OCI-LY3 (cell line): Measurements from ENCODE around the gene PAEP.

Source experiments
- H2AFZ ChIP-seq: fragments of 200-600, 300-600 bp; shearing (Covaris generic); 2 replicates; pipeline ENCODE4 v1.6.0; 2014; ENCODE audit warnings: antibody characterized with exemption, low read depth, low read length
- H3K27ac ChIP-seq: fragments of 200-600, 300-600 bp; sonication (generic); 2 replicates; pipeline ENCODE4 v1.5.1; 2014; ENCODE audit warnings: mild to moderate bottlenecking, low read length, moderate library complexity, mixed read lengths
- H3K27me3 ChIP-seq: fragments of 200-600, 300-600 bp; sonication (generic); 2 replicates; pipeline ENCODE4 v1.6.1; 2014; ENCODE audit warnings: low read depth, low read length, mixed read lengths
- H3K36me3 ChIP-seq: fragments of 200-600, 300-600 bp; sonication (generic); replicated peaks from 2 replicates; pipeline ENCODE3; 2014; ENCODE audit warnings: low read depth, low read length, mixed read lengths
- H3K4me1 ChIP-seq: fragments of 300-600, 200-600 bp; sonication (generic); 2 replicates; pipeline ENCODE4 v1.6.1; 2014; ENCODE audit warnings: low read length, mixed read lengths
- H3K4me2 ChIP-seq: fragments of 200-600, 300-600 bp; sonication (generic); 2 replicates; pipeline ENCODE4 v1.6.1; 2014; ENCODE audit warnings: low read length, mixed read lengths
- H3K4me3 ChIP-seq: fragments of 300-600, 200-600 bp; sonication (generic); 2 replicates; pipeline ENCODE4 v1.5.1; 2014; ENCODE audit warnings: antibody characterized with exemption, mild to moderate bottlenecking, low read length, moderate library complexity
- H3K79me2 ChIP-seq: fragments of 300-600, 200-600 bp; shearing (Covaris generic); 2 replicates; pipeline ENCODE4 v1.6.1; 2014; ENCODE audit warnings: mild to moderate bottlenecking, low read length, mixed read lengths
- H3K9ac ChIP-seq: fragments of 300-600, 200-600 bp; shearing (Covaris generic); 2 replicates; pipeline ENCODE4 v1.6.0; 2014; ENCODE audit warnings: mild to moderate bottlenecking, low read length, moderate library complexity
- H3K9me3 ChIP-seq: fragments of 200-600, 300-600 bp; shearing (Covaris generic); 2 replicates; pipeline ENCODE4 v1.6.1; 2014; ENCODE audit warnings: low read length, mixed read lengths; ENCODE audit not compliant: insufficient read depth
- H4K20me1 ChIP-seq: fragments of 200-600, 300-600 bp; sonication (generic); 2 replicates; pipeline ENCODE4 v1.6.1; 2016; ENCODE audit warnings: low read length, mixed read lengths; ENCODE audit not compliant: insufficient read depth
- CTCF ChIP-seq: fragments of 200-600, 300-600 bp; sonication (generic); IDR thresholded peaks from 2 replicates; pipeline ENCODE4 v1.5.1; 2014; ENCODE audit warnings: antibody characterized with exemption, low read length, low read depth
- EZH2phosphoT487 ChIP-seq: fragments of 200-600 bp; shearing (Covaris generic); IDR thresholded peaks from 2 replicates; pipeline ENCODE4 v1.6.1; 2018; ENCODE audit warnings: antibody characterized with exemption, mixed run types, low read depth

The PAEP gene

GRCh38 chr9:135575995-135576631, 14.6 kb downstream of the PAEP start:
- no peak overlapping the region for H2AFZ ChIP-seq
- H3K9me3 ChIP-seq, result no peaks in the 10 kb centered on the region
- no peaks in the 10 kb centered on the region for H3K36me3 ChIP-seq
- H3K9ac ChIP-seq, result no peak overlapping the region
- TF ChIP-seq EZH2phosphoT487, result no peak
- TF ChIP-seq CTCF, result no peak
- H3K79me2 ChIP-seq, result no peaks in the 10 kb centered on the region
- H3K27ac ChIP-seq, result no peak overlapping the region
- no peak overlapping the region for H3K4me2 ChIP-seq
- no peak overlapping the region for H3K4me3 ChIP-seq
- no peaks in the 10 kb centered on the region for H4K20me1 ChIP-seq
- H3K27me3 ChIP-seq, result no peaks in the 10 kb centered on the region
- H3K4me1 ChIP-seq, result no peaks in the 10 kb centered on the region

GRCh38 chr9:135577256-135577655, 15.7 kb downstream of the PAEP start:
- Histone ChIP-seq H2AFZ (no peak overlapping the region), H3K27ac (no peak overlapping the region), H3K9ac (no peak overlapping the region), H3K4me3 (no peak overlapping the region), H4K20me1 (no peaks in the 10 kb centered on the region), H3K9me3 (no peaks in the 10 kb centered on the region), H3K27me3 (no peaks in the 10 kb centered on the region), H3K79me2 (no peaks in the 10 kb centered on the region), H3K36me3 (no peaks in the 10 kb centered on the region), H3K4me1 (no peaks in the 10 kb centered on the region), H3K4me2 (no peak overlapping the region)
- TF ChIP-seq EZH2phosphoT487, result no peak

DNA sequence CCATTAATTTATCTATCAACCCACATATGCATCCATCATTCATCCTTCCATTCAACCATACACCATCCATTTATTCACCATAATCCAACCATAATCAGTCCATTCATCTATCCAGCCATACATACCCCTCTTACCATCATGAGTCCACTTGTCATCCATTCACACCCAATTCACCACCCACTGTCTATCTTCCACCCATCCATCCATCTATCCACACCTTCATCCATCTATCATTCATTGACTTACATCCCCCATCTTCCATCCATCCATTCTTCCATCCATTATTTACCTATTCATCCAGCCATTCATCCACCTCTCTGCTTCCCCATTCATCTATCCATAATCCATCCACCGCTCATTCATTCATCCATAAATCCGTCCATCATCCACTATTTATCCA, 17.8 kb downstream of the PAEP start:
- Histone ChIP-seq H3K9ac (no peak overlapping the region), H3K9me3 (no peaks in the 10 kb centered on the region), H3K4me2 (no peak overlapping the region), H3K79me2 (no peaks in the 10 kb centered on the region), H3K4me3 (no peak overlapping the region), H3K27ac (no peak overlapping the region), H2AFZ (no peak overlapping the region), H3K4me1 (no peaks in the 10 kb centered on the region), H3K27me3 (no peaks in the 10 kb centered on the region), H4K20me1 (no peaks in the 10 kb centered on the region), H3K36me3 (no peaks in the 10 kb centered on the region)
- TF ChIP-seq EZH2phosphoT487 (no peak), CTCF (no peak)

DNA sequence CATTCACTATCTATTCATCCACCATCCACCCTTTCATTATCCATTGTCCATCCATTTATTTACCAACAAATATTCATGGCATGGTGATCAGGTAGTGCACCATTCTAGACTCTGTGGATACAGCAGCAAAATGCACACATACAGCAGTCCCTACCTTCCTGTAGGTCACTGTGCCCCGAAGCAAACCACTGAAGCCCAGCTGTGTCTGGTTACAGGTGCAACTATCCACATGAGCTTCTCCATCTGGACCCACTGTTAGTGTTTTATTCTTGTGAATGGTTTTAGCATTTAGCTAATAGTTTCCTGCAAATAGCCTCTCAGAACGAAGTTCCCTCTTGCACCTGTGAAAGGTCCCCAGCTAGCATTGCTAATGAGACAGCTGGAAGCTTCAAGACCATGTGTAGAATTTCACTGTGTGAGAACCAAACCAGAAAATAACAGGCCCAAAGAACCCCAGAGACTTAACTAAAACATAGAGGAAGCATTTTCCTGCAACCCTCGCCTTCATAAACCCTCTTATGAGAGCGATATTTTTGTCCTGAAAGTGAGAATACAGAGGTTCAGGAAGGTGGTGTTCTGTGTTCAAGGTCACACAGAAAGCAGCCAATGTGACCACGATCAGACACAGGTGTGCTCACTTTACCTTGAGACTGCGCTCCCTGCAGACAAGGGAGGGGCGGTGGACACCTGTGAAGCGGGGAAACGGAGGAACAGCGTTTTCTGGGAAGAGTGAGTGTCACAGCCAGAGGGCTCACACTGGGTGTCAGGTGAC, 18.5 kb downstream of the PAEP start:
- H3K27me3 ChIP-seq, result no peaks in the 10 kb centered on the region
- no peaks in the 10 kb centered on the region for H3K79me2 ChIP-seq
- no peak overlapping the region for H2AFZ ChIP-seq
- H3K9me3 ChIP-seq, result no peaks in the 10 kb centered on the region
- TF ChIP-seq EZH2phosphoT487 (no peak), CTCF (no peak)
- no peak overlapping the region for H3K4me2 ChIP-seq
- no peak overlapping the region for H3K4me3 ChIP-seq
- H3K4me1 ChIP-seq, result no peaks in the 10 kb centered on the region
- no peaks in the 10 kb centered on the region for H4K20me1 ChIP-seq
- no peaks in the 10 kb centered on the region for H3K36me3 ChIP-seq
- H3K27ac ChIP-seq, result no peak overlapping the region
- no peak overlapping the region for H3K9ac ChIP-seq
